Skeletal muscle satellite cell (primary cell): Measurements from ENCODE around the gene SYNJ2.

Source experiments
- H3K27me3 ChIP-seq: 2 replicates; pipeline ENCODE4 v1.7.0; 2013; ENCODE audit warnings: low read length; ENCODE audit not compliant: control insufficient read depth, insufficient read depth
- H3K36me3 ChIP-seq: 2 replicates; pipeline ENCODE4 v1.7.0; 2013; ENCODE audit warnings: mild to moderate bottlenecking, control low read depth, low read length; ENCODE audit not compliant: insufficient read depth
- H3K4me1 ChIP-seq: 2 replicates; pipeline ENCODE4 v1.7.0; 2013; ENCODE audit warnings: low read length; ENCODE audit not compliant: control insufficient read depth, insufficient read depth
- H3K4me2 ChIP-seq: 2 replicates; pipeline ENCODE4 v1.7.0; 2013; ENCODE audit warnings: mild to moderate bottlenecking, low read length
- H3K4me3 ChIP-seq: 2 replicates; pipeline ENCODE4 v1.7.0; 2013; ENCODE audit warnings: low read length
- H3K9ac ChIP-seq: 2 replicates; pipeline ENCODE4 v1.7.0; 2013; ENCODE audit warnings: mild to moderate bottlenecking, low read depth, low read length, moderate library complexity
- H3K9me3 ChIP-seq: replicated peaks from 2 replicates; pipeline ENCODE4 v1.7.0; 2013; ENCODE audit warnings: mild to moderate bottlenecking, control low read depth, low read length

Gene SYNJ2

DNA sequence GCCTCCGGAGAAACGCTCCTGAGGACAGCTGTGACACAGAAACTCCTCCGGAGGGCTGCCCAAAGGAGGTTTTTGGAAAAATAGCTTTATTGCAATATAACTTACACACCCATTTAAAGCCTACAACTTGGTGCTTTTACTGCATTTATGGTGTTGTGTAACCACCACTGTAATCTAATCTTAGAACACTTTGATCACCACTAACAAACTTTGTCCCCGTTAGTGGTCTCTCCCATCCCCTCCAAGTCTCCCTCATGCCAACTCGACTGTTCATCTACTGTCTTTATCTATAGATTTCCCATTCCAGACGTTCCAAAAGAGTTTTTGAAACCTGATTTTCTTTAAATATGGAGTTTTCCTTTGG, 62.8 kb downstream of the SYNJ2 start:
- H3K4me1 ChIP-seq, result peaks cover 69% of the 10 kb centered on the region
- peaks cover 49% of the 10 kb centered on the region for H3K36me3 ChIP-seq
- H3K4me3 ChIP-seq, result no peak overlapping the region

DNA sequence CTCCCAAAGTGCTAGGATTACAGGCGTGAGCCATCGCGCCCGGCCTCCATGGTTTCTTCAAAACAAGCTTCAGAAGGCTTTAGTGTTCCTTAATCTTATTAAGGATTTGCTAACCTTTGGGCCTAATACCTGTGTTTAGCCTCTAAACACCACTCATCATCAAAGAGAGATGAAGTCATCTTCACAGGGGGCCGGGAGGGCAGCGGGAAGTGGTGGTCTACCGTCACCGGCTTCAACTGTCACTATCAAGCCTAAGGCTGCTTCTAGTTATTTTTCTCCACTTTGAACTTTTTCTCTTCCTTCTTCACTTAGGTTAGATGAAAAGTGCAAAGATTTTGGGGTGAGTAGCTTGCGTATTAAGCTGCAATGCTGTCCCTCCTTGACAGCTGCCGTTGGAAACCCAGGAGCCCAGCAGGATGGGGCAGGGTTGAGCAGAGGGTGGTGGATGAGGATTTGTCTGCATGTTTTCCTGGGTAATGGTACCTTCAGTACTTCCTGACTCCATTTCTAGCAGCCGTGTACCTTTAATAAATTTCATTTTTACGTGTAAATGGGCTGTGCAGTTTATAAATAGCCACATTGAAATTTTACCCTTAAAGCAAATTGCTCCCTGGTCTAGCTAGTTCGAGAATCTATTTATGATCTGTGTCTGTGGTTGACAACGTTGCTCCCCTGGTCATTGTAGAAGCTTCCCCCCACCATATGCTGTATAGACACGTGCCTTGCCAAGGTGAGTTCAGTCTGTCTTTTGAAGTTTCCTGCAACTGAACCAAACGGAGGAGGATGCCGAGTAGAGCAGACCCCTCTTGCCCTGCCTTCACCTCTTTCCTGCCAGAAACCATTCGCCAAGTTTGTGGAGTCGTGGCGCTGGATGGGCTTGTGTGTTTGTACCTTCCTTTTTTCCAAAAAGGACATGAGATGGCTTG, 64.8 kb downstream of the SYNJ2 start:
- no peaks in the 10 kb centered on the region for H3K27me3 ChIP-seq
- H3K4me1 ChIP-seq, result peaks cover 59% of the 10 kb centered on the region
- peaks cover 58% of the 10 kb centered on the region for H3K36me3 ChIP-seq
- H3K9me3 ChIP-seq, result no peaks in the 10 kb centered on the region
- H3K4me2 ChIP-seq, result peak overlapping the region; percentile 28
- H3K4me3 ChIP-seq, result no peak overlapping the region
- peak overlapping the region; percentile 78 for H3K9ac ChIP-seq

More for the DNA sequence above, 62.8 kb downstream of the SYNJ2 start:
- Histone ChIP-seq H3K27me3 (no peaks in the 10 kb centered on the region), H3K9ac (peak overlapping the region; percentile 36), H3K4me2 (no peak overlapping the region), H3K9me3 (no peaks in the 10 kb centered on the region)

DNA sequence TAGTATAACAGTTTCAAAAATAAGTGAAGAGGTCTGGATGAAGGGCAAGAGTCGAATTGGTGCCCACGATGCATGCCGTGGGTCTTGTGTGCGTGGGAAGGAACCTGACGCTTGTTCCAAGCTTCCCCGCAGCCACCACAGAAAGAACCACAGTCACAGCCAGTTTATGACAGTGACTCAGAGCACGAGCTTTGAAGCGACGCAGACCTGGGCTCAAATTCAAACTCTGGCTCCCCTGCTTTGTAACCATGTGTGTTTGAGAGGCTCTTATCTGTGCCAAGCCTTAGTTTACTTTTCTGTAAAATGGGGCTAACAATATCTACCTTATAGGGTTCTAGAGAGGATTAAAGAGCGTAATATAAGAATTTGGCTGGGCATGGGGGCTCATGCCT, 65.5 kb downstream of the SYNJ2 start:
- H3K9me3 ChIP-seq, result no peaks in the 10 kb centered on the region
- H3K4me1 ChIP-seq, result peaks cover 52% of the 10 kb centered on the region
- H3K27me3 ChIP-seq, result no peaks in the 10 kb centered on the region
- no peak overlapping the region for H3K4me3 ChIP-seq
- H3K36me3 ChIP-seq, result peaks cover 60% of the 10 kb centered on the region
- H3K9ac ChIP-seq, result peak overlapping the region; percentile 78
- peak overlapping the region; percentile 28 for H3K4me2 ChIP-seq

DNA sequence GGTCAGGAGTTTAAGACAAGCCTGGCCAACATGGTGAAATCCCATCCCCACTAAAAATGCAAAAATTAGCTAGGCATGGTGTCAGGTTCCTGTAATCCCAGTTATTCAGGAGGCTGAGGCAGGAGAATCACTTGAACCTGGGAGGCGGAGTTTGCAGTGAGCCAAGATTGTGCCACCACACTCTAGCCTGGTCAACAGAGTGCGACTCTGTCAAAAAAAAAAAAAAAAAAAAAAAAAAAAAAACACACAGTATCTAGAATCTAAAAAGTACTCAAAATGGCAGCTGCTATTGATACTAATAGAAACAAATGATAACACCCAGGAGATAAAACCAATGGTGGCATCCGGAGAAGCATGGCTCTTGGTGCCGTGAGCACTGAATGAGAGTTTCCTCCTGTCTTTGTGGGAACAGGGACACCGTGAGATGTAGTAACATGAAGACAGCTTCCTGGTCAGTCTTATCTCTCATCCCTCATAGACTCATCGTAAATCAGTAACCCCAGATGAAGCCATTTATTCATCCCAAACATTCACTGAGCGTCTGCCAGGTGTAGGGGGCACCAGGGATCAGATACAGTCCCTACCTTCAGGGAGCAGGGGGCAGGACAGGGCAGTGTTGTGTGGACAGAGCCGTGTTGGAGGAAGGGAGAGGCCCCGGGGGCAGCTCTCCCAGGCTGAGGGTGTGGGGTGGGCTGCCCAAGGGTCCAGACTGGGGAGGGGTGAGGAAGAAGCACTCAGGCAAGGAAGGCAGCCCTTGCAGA, 66.1 kb downstream of the SYNJ2 start:
- Histone ChIP-seq H3K9ac (peak overlapping the region; percentile 78), H3K27me3 (no peaks in the 10 kb centered on the region), H3K4me2 (no peak overlapping the region), H3K4me3 (no peak overlapping the region), H3K4me1 (peaks cover 46% of the 10 kb centered on the region), H3K9me3 (no peaks in the 10 kb centered on the region), H3K36me3 (peaks cover 59% of the 10 kb centered on the region)

DNA sequence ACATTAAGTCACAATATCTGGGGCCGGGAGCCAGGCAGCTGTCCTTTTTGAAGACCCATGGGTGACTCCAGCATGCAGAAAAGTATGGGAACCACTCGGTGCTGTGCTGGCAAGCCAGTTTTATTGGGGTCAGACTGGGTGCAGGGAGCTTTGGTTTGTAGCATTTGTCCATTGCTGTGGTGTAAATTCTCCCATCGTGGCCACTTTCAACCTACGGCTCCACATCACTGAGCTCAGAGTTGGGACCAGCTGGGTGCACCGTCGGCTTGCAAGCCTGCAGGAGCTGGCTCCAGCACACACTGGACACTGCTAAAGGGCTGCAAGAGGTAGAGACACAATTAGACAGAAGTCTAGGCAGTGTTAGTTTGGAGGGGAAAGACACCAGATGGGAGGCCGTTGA, 66.9 kb downstream of the SYNJ2 start:
- Histone ChIP-seq H3K27me3 (no peaks in the 10 kb centered on the region), H3K36me3 (peaks cover 53% of the 10 kb centered on the region), H3K9ac (no peak overlapping the region), H3K4me3 (no peak overlapping the region), H3K4me1 (peaks cover 37% of the 10 kb centered on the region), H3K4me2 (no peak overlapping the region), H3K9me3 (no peaks in the 10 kb centered on the region)

DNA sequence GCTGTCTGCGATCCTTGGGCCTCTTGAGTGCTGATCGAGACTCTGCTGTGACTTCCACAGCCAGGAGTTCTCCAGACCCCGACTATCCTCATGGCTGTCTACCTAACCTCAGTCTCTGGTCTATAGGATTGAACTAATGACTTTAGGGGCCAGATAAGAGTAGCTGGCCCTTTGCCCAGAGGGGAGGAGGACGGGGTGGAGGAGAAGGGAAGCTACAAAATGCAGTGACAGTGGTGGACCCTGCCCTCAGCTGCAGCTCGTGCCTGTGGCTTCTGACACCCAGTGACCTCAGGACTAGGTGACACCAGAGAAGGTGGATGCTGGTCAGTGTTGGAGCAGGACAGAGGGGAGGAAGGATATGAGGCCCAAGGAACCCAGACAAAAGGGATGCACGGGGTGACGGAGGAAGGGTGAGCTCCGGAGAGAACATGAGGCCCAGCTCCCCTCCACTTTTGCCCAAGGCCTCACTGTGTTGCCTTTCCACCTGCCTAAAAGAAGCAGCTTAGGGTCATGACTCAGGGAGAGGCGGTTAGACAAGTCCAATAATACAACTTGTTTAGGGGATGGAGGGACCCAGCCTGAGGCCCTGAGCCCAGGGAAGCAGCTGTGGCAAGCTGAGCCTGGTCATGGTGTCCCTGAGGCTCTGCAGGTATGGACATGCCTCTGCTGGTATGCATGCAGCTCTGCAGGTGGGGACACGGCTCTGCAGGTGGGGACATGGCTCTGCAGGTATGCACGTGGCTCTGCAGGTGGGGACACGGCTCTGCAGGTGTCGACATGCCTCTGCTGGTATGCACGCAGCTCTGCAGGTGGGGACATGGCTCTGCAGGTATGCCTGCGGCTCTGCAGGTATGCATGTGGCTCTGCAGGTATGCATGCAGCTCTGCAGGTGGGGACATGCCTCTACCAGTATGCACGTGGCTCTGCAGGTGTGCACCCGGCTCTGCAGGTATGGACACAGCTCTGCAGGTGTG, 67.7 kb downstream of the SYNJ2 start:
- H3K4me3 ChIP-seq, result no peak overlapping the region
- H3K27me3 ChIP-seq, result no peaks in the 10 kb centered on the region
- no peaks in the 10 kb centered on the region for H3K9me3 ChIP-seq
- peaks cover 46% of the 10 kb centered on the region for H3K36me3 ChIP-seq
- H3K9ac ChIP-seq, result no peak overlapping the region
- peaks cover 30% of the 10 kb centered on the region for H3K4me1 ChIP-seq
- no peak overlapping the region for H3K4me2 ChIP-seq

DNA sequence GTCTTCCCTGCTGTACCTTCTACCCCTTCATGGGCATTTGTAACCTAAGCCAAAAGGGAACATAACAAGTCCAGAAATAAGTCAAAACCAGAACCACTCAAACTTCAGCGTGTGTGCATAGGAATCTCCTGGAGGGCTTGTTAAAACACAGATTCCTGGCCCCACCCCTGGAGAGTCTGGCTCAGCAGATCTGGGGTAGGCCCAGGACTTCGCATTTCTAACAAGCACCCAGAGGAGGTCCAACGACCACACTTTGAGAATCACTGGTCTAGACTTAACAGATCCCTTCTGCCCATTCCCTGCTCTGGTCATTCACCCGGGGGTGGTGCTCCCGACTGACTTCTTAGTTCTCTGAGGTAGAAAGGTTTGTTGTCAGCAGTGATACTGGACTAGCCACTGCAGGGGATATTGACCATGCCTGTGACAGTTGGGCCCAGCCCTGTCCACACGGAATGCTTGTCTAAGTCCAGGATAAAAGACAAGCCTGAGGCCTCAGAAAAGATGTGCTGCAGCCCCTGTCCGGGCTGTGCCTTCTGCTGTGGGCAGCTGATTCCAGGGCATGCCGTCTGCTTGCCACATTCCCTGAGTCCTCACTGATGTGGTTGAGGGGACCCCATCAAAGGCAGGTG, 68.6 kb downstream of the SYNJ2 start:
- H3K9me3 ChIP-seq, result no peaks in the 10 kb centered on the region
- H3K4me2 ChIP-seq, result no peak overlapping the region
- no peak overlapping the region for H3K4me3 ChIP-seq
- H3K4me1 ChIP-seq, result peaks cover 29% of the 10 kb centered on the region
- H3K27me3 ChIP-seq, result no peaks in the 10 kb centered on the region
- no peak overlapping the region for H3K9ac ChIP-seq
- H3K36me3 ChIP-seq, result peaks cover 45% of the 10 kb centered on the region

DNA sequence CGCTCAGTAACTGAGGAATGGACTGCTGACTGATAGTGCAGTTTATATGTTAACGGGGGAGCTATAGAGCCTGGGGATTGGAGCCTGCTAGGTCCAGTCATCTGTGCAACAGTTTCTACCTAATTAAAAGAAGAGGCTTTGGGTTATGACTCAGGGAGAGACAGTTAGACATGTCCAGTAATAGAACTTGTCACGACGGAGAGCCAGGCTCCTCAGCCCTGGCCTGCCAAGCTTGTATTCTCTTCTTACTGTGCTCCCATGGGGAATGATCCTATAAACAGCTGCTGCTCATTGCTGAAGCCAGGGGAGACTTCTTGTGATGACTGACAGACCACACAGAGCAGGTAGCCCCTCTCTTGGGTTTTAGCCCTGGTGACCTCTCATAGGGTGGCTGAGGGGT, 69.3 kb downstream of the SYNJ2 start:
- H3K36me3 ChIP-seq, result peaks cover 43% of the 10 kb centered on the region
- H3K9ac ChIP-seq, result no peak overlapping the region
- peaks cover 23% of the 10 kb centered on the region for H3K4me1 ChIP-seq
- H3K27me3 ChIP-seq, result no peaks in the 10 kb centered on the region
- H3K4me3 ChIP-seq, result no peak overlapping the region
- no peak overlapping the region for H3K4me2 ChIP-seq
- H3K9me3 ChIP-seq, result no peaks in the 10 kb centered on the region

DNA sequence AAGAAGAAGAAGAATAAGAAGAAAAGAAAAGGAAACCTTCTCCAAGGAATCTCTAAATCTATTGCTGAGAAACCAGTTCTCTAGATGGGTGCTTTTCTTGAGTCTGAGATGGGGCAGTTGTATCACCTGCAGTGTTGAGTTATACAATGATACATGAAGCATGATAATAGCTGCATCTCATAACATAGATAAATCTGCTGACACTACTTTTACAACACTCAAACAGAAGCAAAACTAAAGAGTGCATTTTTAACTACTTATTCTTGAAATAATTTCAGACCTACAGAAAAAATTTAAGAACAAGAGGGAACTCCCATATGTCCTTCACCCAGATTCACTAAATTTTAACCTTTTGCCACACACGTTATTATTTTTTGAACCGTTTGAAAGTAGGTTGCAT, 70.3 kb downstream of the SYNJ2 start:
- peaks cover 19% of the 10 kb centered on the region for H3K4me1 ChIP-seq
- peaks cover 45% of the 10 kb centered on the region for H3K36me3 ChIP-seq
- no peak overlapping the region for H3K4me3 ChIP-seq
- H3K27me3 ChIP-seq, result no peaks in the 10 kb centered on the region
- H3K9me3 ChIP-seq, result no peaks in the 10 kb centered on the region
- no peak overlapping the region for H3K9ac ChIP-seq
- H3K4me2 ChIP-seq, result no peak overlapping the region

DNA sequence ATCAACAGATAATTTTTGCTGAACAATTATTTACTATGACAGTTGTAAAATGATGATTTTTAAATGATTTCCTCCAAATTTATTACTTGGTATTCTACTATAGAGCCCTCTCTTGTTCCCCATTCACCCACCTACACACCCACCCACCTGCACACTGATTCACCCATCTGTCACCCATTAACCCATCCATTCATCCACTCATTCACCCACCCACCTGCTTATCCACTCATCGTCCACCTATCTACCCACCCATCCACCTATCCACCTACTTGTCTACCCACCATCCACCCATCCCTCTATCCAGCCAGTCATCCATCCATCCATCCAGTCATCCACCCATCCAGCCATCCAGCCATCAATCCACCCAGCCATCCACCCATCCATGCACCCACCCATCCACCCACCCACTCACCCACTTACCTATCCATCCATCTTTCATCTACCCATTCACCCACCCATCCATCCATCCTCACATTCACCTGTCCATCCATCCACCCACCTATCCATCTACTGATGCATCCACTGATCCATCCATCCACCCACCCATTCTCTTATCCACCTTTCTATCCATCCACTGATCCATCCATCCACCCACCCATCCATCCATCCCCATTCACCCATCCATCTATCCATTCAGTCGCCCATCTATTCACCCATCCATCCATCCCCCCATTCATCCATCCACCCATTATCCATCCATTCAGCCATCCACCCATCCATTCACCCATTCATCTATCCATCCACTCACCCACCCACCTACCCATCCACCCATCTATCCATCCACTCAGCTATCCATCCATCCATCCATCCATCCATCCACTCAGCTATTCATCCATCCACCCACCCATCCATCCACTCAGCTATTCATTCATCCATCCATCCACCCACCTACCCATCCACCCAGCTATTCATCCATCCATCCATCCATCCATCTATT, 72.0 kb downstream of the SYNJ2 start:
- no peak overlapping the region for H3K4me3 ChIP-seq
- no peak overlapping the region for H3K9ac ChIP-seq
- peaks cover 42% of the 10 kb centered on the region for H3K36me3 ChIP-seq
- peaks cover 29% of the 10 kb centered on the region for H3K4me1 ChIP-seq
- no peaks in the 10 kb centered on the region for H3K9me3 ChIP-seq
- no peaks in the 10 kb centered on the region for H3K27me3 ChIP-seq
- H3K4me2 ChIP-seq, result no peak overlapping the region
